Measurements from ENCODE around the gene SLC23A2.
A peak's percentile ranks its signal among the peaks of the same experiment; 100 is the strongest.

SLC23A2 gene

DNA sequence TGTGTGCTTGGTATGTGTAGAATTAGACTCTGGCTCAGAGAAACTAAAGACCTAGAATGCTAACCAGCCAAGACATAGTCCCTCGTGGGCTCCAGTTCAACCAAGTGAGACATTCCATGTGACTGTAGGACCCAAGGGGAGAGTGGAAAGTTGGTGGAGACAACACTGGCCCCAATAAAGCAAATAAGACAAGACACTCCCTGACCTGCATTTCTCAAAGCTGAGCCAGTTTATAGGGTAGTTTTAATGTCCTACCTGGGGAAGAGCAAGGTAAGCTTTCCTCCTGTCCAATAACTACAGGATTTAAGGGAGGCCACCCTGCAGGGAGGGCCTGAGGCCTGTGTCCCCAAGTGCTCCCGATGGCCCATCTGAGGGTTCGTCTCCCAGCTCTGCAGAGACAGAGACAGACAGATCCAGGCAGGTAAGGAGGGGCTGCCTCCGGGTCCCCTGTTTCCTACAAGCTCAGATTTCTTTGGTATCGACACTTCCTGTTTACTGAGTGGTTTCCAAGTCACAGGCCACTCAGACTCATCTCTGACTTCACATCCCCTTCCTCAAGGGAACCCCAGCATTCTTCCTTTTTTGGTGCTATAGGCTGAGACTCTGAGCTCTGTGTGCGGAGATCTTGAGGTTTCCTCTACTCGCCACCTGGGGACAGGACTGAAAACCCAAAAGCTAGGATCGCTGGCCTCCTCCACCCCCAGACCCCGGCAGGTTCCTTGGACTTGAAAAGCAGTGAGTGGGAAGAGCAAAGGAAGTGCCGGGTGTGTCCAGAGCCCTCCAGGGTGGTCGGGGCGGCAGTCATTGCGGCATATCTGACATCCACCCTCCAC lies 187.2 kb downstream of the SLC23A2 start:
- DNase-seq (ENCODE audit: low read depth) = peak; percentile 62

DNA sequence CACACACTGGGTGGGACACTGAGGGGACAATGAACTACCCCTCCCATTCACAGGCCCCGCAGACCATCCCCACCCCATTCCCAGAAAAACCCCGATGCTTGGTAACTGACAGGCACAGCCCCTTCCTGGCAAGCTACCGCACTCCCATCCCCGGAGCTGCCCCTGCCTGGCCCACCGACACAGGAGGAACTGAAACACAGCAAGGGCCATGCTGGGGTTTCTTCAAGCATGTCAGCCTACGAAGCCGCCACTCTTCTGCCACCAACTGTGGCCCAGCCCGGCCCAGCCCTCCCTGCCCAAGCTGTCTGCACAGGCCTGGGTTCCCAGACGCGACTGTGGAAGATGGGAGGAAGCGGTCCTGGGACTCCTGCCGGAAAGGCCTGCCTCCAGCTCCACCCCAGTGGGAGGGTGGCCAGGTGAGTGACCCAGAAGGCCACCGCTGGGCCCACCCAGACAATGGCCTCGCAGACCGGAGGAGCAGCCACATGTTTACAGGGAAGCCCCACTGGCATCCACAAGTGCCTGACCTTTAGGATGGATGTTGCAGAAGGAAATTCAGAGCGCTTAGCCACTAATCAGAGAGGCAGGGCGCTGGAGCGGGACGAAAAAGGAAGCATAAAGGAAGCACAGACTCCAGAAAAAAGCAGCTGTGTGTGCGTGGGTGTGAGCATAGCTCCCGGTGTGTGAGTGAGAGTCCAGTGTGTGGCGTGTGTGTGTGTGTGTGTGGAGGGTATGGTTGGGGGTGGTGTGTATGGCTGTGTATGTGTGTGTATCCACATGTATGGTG lies 188.0 kb downstream of the SLC23A2 start:
- DNase-seq (ENCODE audit: low read depth) = no peak

DNA sequence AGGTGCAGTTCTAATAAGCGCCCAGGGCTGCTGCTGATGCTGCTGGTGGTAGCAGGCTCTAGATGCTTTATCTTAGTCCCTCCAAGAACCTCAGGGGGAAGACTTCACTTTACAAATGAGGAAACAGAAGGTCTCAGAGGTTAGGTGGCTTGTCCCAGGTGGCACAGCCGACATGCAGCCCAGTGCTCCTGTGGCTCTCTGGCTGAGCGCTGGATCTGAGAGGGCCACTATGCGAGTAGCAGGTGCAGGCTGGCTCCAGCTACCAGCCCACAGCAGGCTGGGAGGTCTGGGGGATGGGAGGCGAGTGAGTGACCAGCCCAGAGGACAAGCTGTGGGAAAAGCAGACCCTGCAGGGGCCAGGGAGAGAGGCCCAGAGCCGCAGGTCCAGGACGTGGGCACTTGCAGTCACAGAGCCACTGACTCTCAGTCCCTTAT lies 188.7 kb downstream of the SLC23A2 start:
- no peak for DNase-seq (ENCODE audit: low read depth)

- no peak for DNase-seq (ENCODE audit: low read depth)
These were observed 189.1 kb downstream of the SLC23A2 start for GRCh38 chr20:4812216-4812615.

DNA sequence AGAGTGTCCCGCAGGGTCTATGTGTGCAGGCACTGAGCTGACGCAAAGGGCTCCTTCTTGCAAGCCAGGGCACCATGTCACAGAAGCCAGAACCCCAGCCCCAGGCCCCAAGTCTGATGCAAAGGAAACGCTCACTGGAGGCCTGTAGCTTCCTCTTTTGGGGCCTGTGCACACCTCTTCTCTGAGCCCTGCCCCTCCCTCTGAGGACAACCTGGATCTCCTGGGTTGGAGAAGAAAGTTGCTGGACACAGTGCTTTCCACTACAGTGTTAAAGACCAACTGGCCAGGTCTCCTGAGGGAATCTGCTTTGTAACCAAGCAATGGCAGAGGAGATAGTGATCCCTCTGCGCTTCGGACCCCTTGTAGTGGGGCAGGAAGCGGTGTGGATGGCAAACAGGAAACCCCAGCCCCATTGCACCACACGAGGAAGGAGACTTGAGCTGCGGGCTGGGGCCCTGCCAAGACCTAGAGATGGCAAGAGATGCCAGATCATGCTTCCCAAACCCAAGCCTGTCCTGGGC lies 189.6 kb downstream of the SLC23A2 start:
- peak; percentile 50 for DNase-seq (ENCODE audit: low read depth)

DNA sequence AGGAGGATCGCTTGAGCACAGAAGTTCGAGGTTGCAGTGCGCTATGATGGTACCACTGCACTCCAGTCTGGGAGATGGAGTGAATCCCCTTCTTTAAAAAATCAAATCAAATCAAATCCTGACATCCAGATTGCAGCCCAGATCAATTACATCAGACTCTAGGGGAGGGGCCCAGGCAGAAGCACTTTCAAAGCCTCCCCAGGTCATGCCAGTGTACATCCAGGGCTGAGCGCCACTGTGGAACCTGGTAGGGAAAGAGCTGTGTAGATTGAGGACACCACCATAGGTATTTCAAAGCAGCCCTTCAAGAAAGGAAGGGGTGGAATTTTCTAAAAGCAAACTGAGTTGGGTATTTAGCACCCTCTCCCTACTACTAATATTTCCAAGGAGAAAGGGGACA lies 190.1 kb downstream of the SLC23A2 start:
- no peak for DNase-seq (ENCODE audit: low read depth)

- DNase-seq (ENCODE audit: low read depth) = no peak
These were observed 190.8 kb downstream of the SLC23A2 start for GRCh38 chr20:4810426-4811019.

DNA sequence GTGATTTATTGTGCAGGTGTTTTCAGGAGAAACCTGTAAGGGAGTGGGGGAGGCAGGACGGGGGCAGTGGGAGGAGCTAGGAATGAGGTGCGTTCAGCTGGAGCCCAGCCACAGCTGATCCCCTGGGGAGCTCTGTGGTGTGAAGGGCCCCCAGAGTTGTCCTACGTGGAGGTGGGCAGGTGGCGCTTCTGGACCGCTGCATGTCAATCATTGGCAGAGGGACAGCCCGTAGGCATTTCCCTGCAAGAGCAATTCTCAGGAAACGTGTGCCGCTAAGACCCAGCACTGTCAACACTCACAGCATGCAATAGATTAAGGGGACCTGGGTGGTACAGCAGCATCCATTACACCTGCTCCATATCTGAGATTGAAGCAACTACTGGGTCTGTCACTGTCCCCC lies 191.6 kb downstream of the SLC23A2 start:
- no peak for DNase-seq (ENCODE audit: low read depth)

- DNase-seq (ENCODE audit: low read depth) = no peak
These were observed 192.4 kb downstream of the SLC23A2 start for GRCh38 chr20:4808872-4809271.

DNA sequence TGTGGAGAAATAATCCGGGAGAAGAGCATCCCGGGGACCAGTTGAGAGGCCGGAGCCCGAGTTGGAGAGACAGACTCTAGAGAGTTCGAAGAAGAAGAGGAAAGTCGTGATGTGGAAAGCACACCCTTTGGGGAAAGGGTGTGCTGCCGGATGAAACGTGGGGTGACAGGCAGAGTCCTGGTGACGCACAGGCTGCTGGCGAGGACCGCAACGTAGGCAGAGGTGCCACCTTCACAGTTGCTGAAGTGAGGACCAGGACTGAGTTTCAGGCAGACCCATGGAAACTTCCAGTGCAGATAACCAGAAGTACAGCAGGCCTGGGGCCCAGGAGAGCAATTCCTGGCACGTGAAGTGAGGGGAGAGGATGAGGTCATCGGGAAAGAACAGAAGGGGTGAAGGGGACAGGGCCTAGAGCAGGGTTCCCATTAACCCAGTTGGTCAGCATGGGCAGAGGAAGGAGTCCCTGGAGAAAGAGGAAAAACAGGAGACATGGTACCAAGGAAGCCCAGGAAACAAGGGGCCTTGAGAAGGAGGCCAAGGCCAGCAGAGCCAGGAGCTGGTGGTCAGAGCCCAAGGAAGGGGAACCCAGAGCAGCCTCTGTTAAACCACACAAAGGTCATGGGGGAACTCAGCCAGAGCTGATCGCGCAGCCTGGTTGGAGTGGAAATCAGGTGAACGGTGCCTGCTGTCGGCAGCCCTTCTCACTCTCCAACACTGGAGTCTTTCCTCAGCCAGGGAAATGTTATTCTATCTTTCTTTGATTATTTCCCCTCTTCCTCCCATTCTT lies 195.5 kb downstream of the SLC23A2 start:
- DNase-seq (ENCODE audit: low read depth) = no peak

- DNase-seq (ENCODE audit: low read depth) = no peak
These were observed 198.8 kb downstream of the SLC23A2 start for GRCh38 chr20:4802527-4802926.
